Measurements from ENCODE around the gene BPHL. TPM values are rescaled to one million over a fixed set of nuclear protein-coding genes. Genes with fewer than 3 reads are reported as not detected.
"Not testable (repeated sequence)": the region's sequence is repeated elsewhere in the genome, so short reads cannot be mapped to it uniquely, and the experiment has no call there.

The BPHL gene
- total RNA-seq, 2 donors from 2014 or later = 16.5 to 17.7 TPM

DNA sequence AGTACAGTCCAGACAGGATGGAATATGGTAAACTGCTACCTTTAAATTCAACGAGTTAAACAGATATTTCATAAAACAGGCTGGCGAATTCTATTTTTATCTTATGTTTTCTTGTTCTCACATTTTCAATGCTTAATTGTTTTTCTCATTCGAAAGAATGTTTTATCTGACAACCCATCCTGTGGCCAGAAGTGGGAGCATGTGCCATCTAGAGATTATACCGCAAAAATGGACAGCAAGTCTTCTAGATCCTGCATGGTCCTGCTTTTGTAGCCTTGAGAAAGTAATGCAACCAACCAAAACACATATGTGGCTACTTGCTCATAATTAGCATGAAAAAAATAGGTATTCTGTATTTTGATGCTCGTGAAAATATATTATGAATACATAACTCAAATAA is 78.3 kb downstream of the BPHL start:
- no peak for DNase-seq (ENCODE audit: low spot score)
- 85% methylated on average over 5 of the region's 5 CpGs for WGBS
- Histone ChIP-seq H3K36me3 (no peaks in the 10 kb centered on the region), H3K4me1 (replicated peaks) (no peaks in the 10 kb centered on the region), H3K9me3 (no peaks in the 10 kb centered on the region), H3K4me3 (no peak overlapping the region), H3K27me3 (replicated peaks; ENCODE audit: insufficient read depth) (no peaks in the 10 kb centered on the region), H3K27ac (no peak overlapping the region)
- TF ChIP-seq POLR2A (IDR thresholded peaks at IDR 0.05) = no peak
- TF ChIP-seq POLR2AphosphoS5 (IDR thresholded peaks at IDR 0.05) = no peak
- TF ChIP-seq CTCF (IDR thresholded peaks at IDR 0.05) = no peak
- intact Hi-C loops (cut with DNase I) = no loop called here

- H3K4me3 ChIP-seq; H3K4me1 ChIP-seq (replicated peaks); H3K9me3 ChIP-seq; intact Hi-C loops (cut with DNase I); DNase-seq (ENCODE audit: low spot score); H3K27ac ChIP-seq; H3K27me3 ChIP-seq (replicated peaks; ENCODE audit: insufficient read depth); H3K36me3 ChIP-seq: not testable (repeated sequence)
- WGBS = 97% methylated on average over 4 of the region's 5 CpGs
Measured at GRCh38 chr6:3197734-3198133, 79.2 kb downstream of the BPHL start.

DNA sequence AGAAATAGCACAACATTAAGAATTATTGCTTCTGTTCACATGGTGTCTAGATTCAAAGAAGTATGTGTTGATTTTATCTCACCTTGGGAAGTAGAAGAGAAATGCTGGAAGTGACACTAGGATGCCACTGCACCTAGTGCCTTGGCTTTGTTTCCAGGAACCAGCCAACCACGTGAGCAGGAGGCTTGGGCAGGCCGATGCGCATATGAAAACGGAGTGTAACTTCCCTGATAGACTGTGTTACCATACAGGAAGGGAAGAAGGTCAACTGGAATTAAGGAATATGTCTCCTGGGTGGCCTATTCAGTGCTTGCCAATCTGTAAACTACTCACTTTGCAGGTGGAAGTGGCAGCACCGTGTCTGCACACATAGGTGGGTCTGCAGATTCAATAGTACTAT is 80.9 kb downstream of the BPHL start:
- WGBS = 79% methylated on average over 5 of the region's 5 CpGs
- Histone ChIP-seq H3K36me3 (no peaks in the 10 kb centered on the region), H3K9me3 (no peaks in the 10 kb centered on the region), H3K4me3 (no peak overlapping the region), H3K27ac (no peak overlapping the region), H3K4me1 (replicated peaks) (no peaks in the 10 kb centered on the region), H3K27me3 (replicated peaks; ENCODE audit: insufficient read depth) (no peaks in the 10 kb centered on the region)
- intact Hi-C loops (cut with DNase I) = no loop called here
- TF ChIP-seq POLR2A (IDR thresholded peaks at IDR 0.05) (no peak), POLR2AphosphoS5 (IDR thresholded peaks at IDR 0.05) (no peak), CTCF (IDR thresholded peaks at IDR 0.05) (no peak)
- DNase-seq (ENCODE audit: low spot score) = no peak

GRCh38 chr6:3200682-3201081 is 82.2 kb downstream of the BPHL start:
- no peaks in the 10 kb centered on the region for H3K27me3 ChIP-seq (replicated peaks; ENCODE audit: insufficient read depth)
- no peaks in the 10 kb centered on the region for H3K9me3 ChIP-seq
- no peak overlapping the region for H3K4me3 ChIP-seq
- H3K36me3 ChIP-seq = no peaks in the 10 kb centered on the region
- H3K27ac ChIP-seq = no peak overlapping the region
- no peaks in the 10 kb centered on the region for H3K4me1 ChIP-seq (replicated peaks)
- no peak for DNase-seq (ENCODE audit: low spot score)
- intact Hi-C loops (cut with DNase I) = no loop called here
- TF ChIP-seq POLR2A (IDR thresholded peaks at IDR 0.05) = no peak
- TF ChIP-seq CTCF (IDR thresholded peaks at IDR 0.05) = no peak
- no peak for TF ChIP-seq POLR2AphosphoS5 (IDR thresholded peaks at IDR 0.05)

DNA sequence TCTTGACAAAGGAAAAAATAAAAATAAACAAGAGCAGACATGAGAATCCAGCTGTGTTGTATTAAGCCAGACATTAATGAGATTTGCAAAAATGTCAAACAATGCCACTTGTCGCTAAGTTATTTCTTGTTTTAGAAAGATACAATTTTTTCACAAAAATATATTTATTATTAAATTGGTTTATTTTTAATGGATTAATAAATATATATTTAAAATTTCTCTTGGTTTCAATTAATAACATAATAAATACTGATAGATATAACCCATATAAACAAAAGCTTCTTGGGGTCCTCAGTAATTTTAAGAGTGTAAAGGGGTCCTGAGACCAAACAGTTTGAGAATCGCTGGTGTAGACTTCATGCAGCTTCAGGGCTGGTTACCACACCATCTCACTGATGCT is 82.9 kb downstream of the BPHL start:
- TF ChIP-seq POLR2AphosphoS5 (IDR thresholded peaks at IDR 0.05) (no peak), POLR2A (IDR thresholded peaks at IDR 0.05) (no peak), CTCF (IDR thresholded peaks at IDR 0.05) (no peak)
- WGBS = 74% methylated on average over 2 of the region's 2 CpGs
- Histone ChIP-seq H3K4me3 (no peak overlapping the region), H3K36me3 (no peaks in the 10 kb centered on the region), H3K4me1 (replicated peaks) (no peaks in the 10 kb centered on the region), H3K27me3 (replicated peaks; ENCODE audit: insufficient read depth) (no peaks in the 10 kb centered on the region), H3K27ac (no peak overlapping the region), H3K9me3 (no peaks in the 10 kb centered on the region)
- DNase-seq (ENCODE audit: low spot score) = no peak
- intact Hi-C loops (cut with DNase I) = no loop called here

Small RNA genes within 50 kb of the gene (small RNA-seq; reads per million reads assigned to genes)
- gene RNA5SP201 = 0 reads per million in 2 donors

Other genes with a start within 250 kb of the BPHL start
- 10 to 100 TPM in 1 of 2 donors, 1 to 10 TPM in 1; 3.3 to 50.3 TPM for gene SERPINB9, start 215.4 kb upstream of the BPHL start, total RNA-seq
- gene SERPINB6, start 147.1 kb upstream of the BPHL start, total RNA-seq = 100 to 1,000 TPM; 155 to 202 TPM
- 10 to 100 TPM; 27.9 to 34.3 TPM for gene NQO2, start 118.8 kb upstream of the BPHL start, total RNA-seq
- 10 to 100 TPM; 21.3 to 23.0 TPM for gene RIPK1, start 50.2 kb upstream of the BPHL start, total RNA-seq
- gene TUBB2A, start 38.8 kb downstream of the BPHL start, total RNA-seq = 10 to 100 TPM; 17.2 to 39.6 TPM
- gene TUBB2B, start 108.9 kb downstream of the BPHL start, total RNA-seq = 1 to 10 TPM; 3.9 to 4.5 TPM
- 10 to 100 TPM; 20.8 to 30.1 TPM for gene PSMG4, start 140.2 kb downstream of the BPHL start, total RNA-seq

Measured in prostate gland (tissue), 2 donors.